ENCODE measurements around the gene SGSM2.

SGSM2 gene

DNA sequence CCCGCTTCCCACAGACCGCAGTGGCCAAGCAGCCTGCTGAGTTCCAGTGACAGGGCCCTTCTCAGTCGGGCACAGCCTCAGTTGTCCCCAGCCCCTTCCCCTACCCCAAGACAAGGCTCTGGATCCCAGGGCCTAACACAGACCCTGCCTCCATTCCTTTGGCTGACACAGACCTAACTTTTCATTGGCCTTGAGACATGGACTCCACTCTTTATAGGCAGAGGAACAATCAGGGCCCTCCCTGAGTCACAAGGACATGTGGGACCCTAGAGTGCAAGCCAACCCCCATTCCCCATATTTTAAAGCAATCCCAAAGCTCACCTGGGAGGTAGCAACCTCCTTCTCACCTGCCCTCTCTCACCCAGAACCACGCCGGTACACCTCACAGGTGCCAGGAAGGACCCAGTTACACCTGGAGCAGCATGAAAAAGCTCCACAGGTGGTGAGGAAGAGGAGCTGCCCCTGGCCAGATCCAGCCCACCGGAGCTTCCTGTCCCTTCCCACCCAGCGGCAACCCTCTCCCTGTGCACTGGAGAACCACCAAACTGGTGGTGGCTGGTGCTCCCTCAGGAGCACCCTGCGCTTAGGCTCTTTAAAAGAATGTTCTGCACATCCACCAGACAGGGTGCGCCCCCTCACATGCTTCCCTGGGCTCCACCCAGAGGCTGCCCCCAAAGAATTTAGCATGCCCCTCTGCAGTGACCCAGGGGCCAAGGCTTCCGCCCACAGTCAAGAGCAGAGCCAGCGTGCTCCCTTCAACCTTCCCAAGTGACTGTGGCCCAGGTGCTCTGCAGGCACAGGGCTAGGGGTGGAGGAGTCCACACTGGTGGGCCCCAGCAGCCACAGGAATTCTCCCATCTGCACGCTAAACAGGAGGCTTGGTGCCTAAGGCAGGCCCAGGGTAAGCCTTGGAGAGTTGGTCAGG, 60.2 kb downstream of the SGSM2 start:
- in situ Hi-C loops (cut with MboI; ENCODE audit: low sequenced_read_pairs), result loop anchor here (25.0 kb wide), 1 partner anchor 615 kb away; no protein-coding TSS in a partner anchor
- Histone ChIP-seq H3K4me1 (peaks cover 40% of the 10 kb centered on the region), H3K27me3 (ENCODE audit: low read depth) (no peaks in the 10 kb centered on the region), H3K9me3 (no peaks in the 10 kb centered on the region), H3K4me3 (peak overlapping the region; percentile 25; the same call in 1 of the 2 replicates), H3K36me3 (replicated peaks) (peaks cover 4% of the 10 kb centered on the region; the same call in 1 of the 2 replicates)
- DNase-seq (ENCODE audit: low spot score in 2 of 2), result no peak

GRCh38 chr17:2398182-2398581, 60.9 kb downstream of the SGSM2 start:
- DNase-seq (ENCODE audit: low spot score in 2 of 2), result no peak
- peaks cover 4% of the 10 kb centered on the region; the same call in 1 of the 2 replicates for H3K36me3 ChIP-seq (replicated peaks)
- H3K4me3 ChIP-seq, result peak overlapping the region; percentile 72
- in situ Hi-C loops (cut with MboI; ENCODE audit: low sequenced_read_pairs), result loop anchor here (25.0 kb wide), 1 partner anchor 614 kb away; no protein-coding TSS in a partner anchor
- no peaks in the 10 kb centered on the region for H3K27me3 ChIP-seq (ENCODE audit: low read depth)
- no peaks in the 10 kb centered on the region for H3K9me3 ChIP-seq
- H3K4me1 ChIP-seq, result peaks cover 41% of the 10 kb centered on the region

GRCh38 chr17:2398655-2399571, 61.6 kb downstream of the SGSM2 start:
- peak; percentile 81 to 85 for DNase-seq (ENCODE audit: low spot score in 2 of 2)
- in situ Hi-C loops (cut with MboI; ENCODE audit: low sequenced_read_pairs), result loop anchor here (25.0 kb wide), 1 partner anchor 613 kb away; no protein-coding TSS in a partner anchor
- Histone ChIP-seq H3K9me3 (no peaks in the 10 kb centered on the region), H3K36me3 (replicated peaks) (peaks cover 4% of the 10 kb centered on the region; the same call in 1 of the 2 replicates), H3K4me1 (peaks cover 39% of the 10 kb centered on the region), H3K4me3 (peak overlapping the region; percentile 72), H3K27me3 (ENCODE audit: low read depth) (no peaks in the 10 kb centered on the region)

GRCh38 chr17:2399572-2400473, 62.5 kb downstream of the SGSM2 start:
- Histone ChIP-seq H3K4me3 (peak overlapping the region; percentile 72), H3K9me3 (no peaks in the 10 kb centered on the region), H3K27me3 (ENCODE audit: low read depth) (no peaks in the 10 kb centered on the region), H3K4me1 (peaks cover 33% of the 10 kb centered on the region), H3K36me3 (replicated peaks) (peaks cover 4% of the 10 kb centered on the region; the same call in 1 of the 2 replicates)
- peak; percentile 90 to 95 for DNase-seq (ENCODE audit: low spot score in 2 of 2)
- in situ Hi-C loops (cut with MboI; ENCODE audit: low sequenced_read_pairs), result loop anchor here (25.0 kb wide), 1 partner anchor 612 kb away; no protein-coding TSS in a partner anchor

GRCh38 chr17:2400474-2400866, 63.2 kb downstream of the SGSM2 start:
- peak overlapping the region; percentile 72 for H3K4me3 ChIP-seq
- in situ Hi-C loops (cut with MboI; ENCODE audit: low sequenced_read_pairs), result no loop called here
- DNase-seq (ENCODE audit: low spot score in 2 of 2), result peak; percentile 40 to 77
- H3K4me1 ChIP-seq, result peaks cover 33% of the 10 kb centered on the region
- H3K9me3 ChIP-seq, result no peaks in the 10 kb centered on the region
- H3K36me3 ChIP-seq (replicated peaks), result peaks cover 4% of the 10 kb centered on the region; the same call in 1 of the 2 replicates
- no peaks in the 10 kb centered on the region for H3K27me3 ChIP-seq (ENCODE audit: low read depth)

GRCh38 chr17:2400877-2401425, 63.6 kb downstream of the SGSM2 start, which contains the start of gene MNT:
MNT (minus strand) TSS chr17:2401060; CDS start chr17:2400712, 348 bp downstream.
- peaks cover 4% of the 10 kb centered on the region; the same call in 1 of the 2 replicates for H3K36me3 ChIP-seq (replicated peaks)
- no peaks in the 10 kb centered on the region for H3K9me3 ChIP-seq
- peak; percentile 87 to 96 for DNase-seq (ENCODE audit: low spot score in 2 of 2)
- peak within 1 kb of the TSS; percentile 72 for H3K4me3 ChIP-seq
- H3K4me1 ChIP-seq, result peaks cover 31% of the 10 kb centered on the region
- H3K27me3 ChIP-seq (ENCODE audit: low read depth), result no peaks in the 10 kb centered on the region
- in situ Hi-C loops (cut with MboI; ENCODE audit: low sequenced_read_pairs), result no loop called here

DNA sequence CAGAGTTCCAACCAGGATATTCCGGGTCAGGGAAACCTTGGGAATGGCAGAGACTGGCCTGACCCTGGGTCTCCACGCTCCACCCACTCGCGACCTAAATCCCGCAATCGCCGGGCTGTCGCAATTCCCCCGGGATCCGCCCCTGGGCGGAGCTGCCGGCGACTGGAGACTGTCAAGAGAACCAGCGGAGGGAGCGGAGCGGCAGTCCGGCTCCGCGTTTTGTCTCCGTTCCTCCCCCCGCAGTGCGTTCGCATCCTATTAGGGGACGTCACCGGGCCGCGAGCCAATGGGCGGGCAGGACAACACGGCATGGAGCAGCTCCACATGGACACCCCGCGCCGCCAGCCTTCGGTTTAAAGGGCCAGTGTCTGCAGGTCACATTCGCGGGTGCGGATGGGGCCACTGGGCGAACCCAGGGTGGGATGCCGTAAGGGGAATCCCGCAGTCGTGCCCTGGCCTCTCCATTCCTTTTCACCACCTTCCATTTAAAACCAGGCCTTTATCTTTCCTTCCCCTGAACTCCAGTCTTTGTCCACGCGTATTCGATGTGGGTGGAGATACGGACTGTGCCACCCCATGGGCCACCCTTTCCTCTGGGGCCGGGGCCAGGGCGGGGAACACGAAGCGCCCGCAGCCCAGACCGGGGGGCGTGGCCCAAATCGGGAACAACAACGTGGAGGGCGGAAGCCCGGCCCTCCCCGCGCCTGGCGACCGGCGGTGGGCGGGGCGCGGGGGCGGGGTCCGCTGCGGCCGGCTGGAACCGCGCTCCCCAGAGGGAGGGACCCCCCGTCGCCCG, 64.3 kb downstream of the SGSM2 start:
- DNase-seq (ENCODE audit: low spot score in 2 of 2), result peak; percentile 95 to 100
- peak overlapping the region; percentile 72 for H3K4me3 ChIP-seq
- H3K9me3 ChIP-seq, result no peaks in the 10 kb centered on the region
- H3K4me1 ChIP-seq, result peaks cover 25% of the 10 kb centered on the region
- no peaks in the 10 kb centered on the region for H3K27me3 ChIP-seq (ENCODE audit: low read depth)
- peaks cover 4% of the 10 kb centered on the region; the same call in 1 of the 2 replicates for H3K36me3 ChIP-seq (replicated peaks)
- in situ Hi-C loops (cut with MboI; ENCODE audit: low sequenced_read_pairs), result no loop called here

GRCh38 chr17:2402544-2402943, 65.2 kb downstream of the SGSM2 start:
- in situ Hi-C loops (cut with MboI; ENCODE audit: low sequenced_read_pairs), result no loop called here
- H3K4me3 ChIP-seq, result peak overlapping the region; percentile 72
- peaks cover 18% of the 10 kb centered on the region for H3K4me1 ChIP-seq
- no peak for DNase-seq (ENCODE audit: low spot score in 2 of 2)
- peaks cover 4% of the 10 kb centered on the region; the same call in 1 of the 2 replicates for H3K36me3 ChIP-seq (replicated peaks)
- H3K27me3 ChIP-seq (ENCODE audit: low read depth), result no peaks in the 10 kb centered on the region
- no peaks in the 10 kb centered on the region for H3K9me3 ChIP-seq

GRCh38 chr17:2403044-2403443, 65.7 kb downstream of the SGSM2 start:
- no peak for DNase-seq (ENCODE audit: low spot score in 2 of 2)
- H3K4me1 ChIP-seq, result peaks cover 14% of the 10 kb centered on the region
- no peaks in the 10 kb centered on the region for H3K9me3 ChIP-seq
- peaks cover 4% of the 10 kb centered on the region; the same call in 1 of the 2 replicates for H3K36me3 ChIP-seq (replicated peaks)
- in situ Hi-C loops (cut with MboI; ENCODE audit: low sequenced_read_pairs), result no loop called here
- no peaks in the 10 kb centered on the region for H3K27me3 ChIP-seq (ENCODE audit: low read depth)
- H3K4me3 ChIP-seq, result no peak overlapping the region

- Histone ChIP-seq H3K36me3 (replicated peaks) (no peaks in the 10 kb centered on the region; the same call in 1 of the 2 replicates), H3K4me3 (no peak overlapping the region), H3K9me3 (no peaks in the 10 kb centered on the region), H3K4me1 (peaks cover 5% of the 10 kb centered on the region), H3K27me3 (ENCODE audit: low read depth) (no peaks in the 10 kb centered on the region)
- in situ Hi-C loops (cut with MboI; ENCODE audit: low sequenced_read_pairs), result no loop called here
- no peak for DNase-seq (ENCODE audit: low spot score in 2 of 2)
Measured at GRCh38 chr17:2405247-2405926, 68.1 kb downstream of the SGSM2 start.

GRCh38 chr17:2406271-2406902, 69.1 kb downstream of the SGSM2 start:
- Histone ChIP-seq H3K27me3 (ENCODE audit: low read depth) (no peaks in the 10 kb centered on the region), H3K36me3 (replicated peaks) (no peaks in the 10 kb centered on the region), H3K4me1 (peaks cover 5% of the 10 kb centered on the region), H3K4me3 (no peak overlapping the region), H3K9me3 (no peaks in the 10 kb centered on the region)
- in situ Hi-C loops (cut with MboI; ENCODE audit: low sequenced_read_pairs), result no loop called here
- DNase-seq (ENCODE audit: low spot score in 2 of 2), result no peak

All from HAP-1 (cell line).